ENCODE results near the gene HTT. TPM values are rescaled to one million over a fixed set of nuclear protein-coding genes. Genes with fewer than 3 reads are reported as not detected.
A peak's percentile ranks its signal among the peaks of the same experiment; 100 is the strongest.

Gene HTT
- total and polyA plus RNA-seq, 2 of the 13 experiments (the other 11 are each of a cell fraction or from before 2014, with no cell fraction given): 17.5 to 19.5 TPM

DNA sequence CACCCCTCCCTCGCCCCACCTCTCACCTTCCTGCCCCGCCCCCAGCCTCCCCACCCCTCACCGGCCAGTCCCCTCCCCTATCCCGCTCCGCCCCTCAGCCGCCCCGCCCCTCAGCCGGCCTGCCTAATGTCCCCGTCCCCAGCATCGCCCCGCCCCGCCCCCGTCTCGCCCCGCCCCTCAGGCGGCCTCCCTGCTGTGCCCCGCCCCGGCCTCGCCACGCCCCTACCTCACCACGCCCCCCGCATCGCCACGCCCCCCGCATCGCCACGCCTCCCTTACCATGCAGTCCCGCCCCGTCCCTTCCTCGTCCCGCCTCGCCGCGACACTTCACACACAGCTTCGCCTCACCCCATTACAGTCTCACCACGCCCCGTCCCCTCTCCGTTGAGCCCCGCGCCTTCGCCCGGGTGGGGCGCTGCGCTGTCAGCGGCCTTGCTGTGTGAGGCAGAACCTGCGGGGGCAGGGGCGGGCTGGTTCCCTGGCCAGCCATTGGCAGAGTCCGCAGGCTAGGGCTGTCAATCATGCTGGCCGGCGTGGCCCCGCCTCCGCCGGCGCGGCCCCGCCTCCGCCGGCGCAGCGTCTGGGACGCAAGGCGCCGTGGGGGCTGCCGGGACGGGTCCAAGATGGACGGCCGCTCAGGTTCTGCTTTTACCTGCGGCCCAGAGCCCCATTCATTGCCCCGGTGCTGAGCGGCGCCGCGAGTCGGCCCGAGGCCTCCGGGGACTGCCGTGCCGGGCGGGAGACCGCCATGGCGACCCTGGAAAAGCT, at the start of gene HTT, which contains the start of gene HTT-AS (continued):
- TF ChIP-seq, protein P1, sequence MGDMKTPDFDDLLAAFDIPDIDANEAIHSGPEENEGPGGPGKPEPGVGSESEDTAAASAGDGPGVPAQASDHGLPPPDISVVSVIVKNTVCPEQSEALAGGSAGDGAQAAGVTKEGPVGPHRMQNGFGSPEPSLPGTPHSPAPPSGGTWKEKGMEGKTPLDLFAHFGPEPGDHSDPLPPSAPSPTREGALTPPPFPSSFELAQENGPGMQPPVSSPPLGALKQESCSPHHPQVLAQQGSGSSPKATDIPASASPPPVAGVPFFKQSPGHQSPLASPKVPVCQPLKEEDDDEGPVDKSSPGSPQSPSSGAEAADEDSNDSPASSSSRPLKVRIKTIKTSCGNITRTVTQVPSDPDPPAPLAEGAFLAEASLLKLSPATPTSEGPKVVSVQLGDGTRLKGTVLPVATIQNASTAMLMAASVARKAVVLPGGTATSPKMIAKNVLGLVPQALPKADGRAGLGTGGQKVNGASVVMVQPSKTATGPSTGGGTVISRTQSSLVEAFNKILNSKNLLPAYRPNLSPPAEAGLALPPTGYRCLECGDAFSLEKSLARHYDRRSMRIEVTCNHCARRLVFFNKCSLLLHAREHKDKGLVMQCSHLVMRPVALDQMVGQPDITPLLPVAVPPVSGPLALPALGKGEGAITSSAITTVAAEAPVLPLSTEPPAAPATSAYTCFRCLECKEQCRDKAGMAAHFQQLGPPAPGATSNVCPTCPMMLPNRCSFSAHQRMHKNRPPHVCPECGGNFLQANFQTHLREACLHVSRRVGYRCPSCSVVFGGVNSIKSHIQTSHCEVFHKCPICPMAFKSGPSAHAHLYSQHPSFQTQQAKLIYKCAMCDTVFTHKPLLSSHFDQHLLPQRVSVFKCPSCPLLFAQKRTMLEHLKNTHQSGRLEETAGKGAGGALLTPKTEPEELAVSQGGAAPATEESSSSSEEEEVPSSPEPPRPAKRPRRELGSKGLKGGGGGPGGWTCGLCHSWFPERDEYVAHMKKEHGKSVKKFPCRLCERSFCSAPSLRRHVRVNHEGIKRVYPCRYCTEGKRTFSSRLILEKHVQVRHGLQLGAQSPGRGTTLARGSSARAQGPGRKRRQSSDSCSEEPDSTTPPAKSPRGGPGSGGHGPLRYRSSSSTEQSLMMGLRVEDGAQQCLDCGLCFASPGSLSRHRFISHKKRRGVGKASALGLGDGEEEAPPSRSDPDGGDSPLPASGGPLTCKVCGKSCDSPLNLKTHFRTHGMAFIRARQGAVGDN (CRISPR knock-in tag; IDR thresholded peaks at IDR 0.05): peak; percentile 50
- TF ChIP-seq ZSCAN29 (CRISPR knock-in tag; conservative IDR thresholded peaks at IDR 0.05) (no peak), KLF6 (CRISPR knock-in tag; IDR thresholded peaks at IDR 0.05) (0 out of 2 replicates have a peak, but pooled peaks have one; percentile 27), SAP130 (CRISPR knock-in tag; IDR thresholded peaks at IDR 0.05; ENCODE audit: low read depth) (peak; percentile 55), RFXANK (CRISPR knock-in tag; IDR thresholded peaks at IDR 0.05) (no peak), RBFOX2 (IDR thresholded peaks at IDR 0.05; ENCODE audit: low read depth, low read length) (peak; percentile 87), SMAD3 (CRISPR knock-in tag; IDR thresholded peaks at IDR 0.05) (0 out of 2 replicates have a peak, but pooled peaks have one; percentile 42), CREB1 (IDR thresholded peaks at IDR 0.05) (peak; percentile 70; the same call in 1 of the 2 replicates), CREB1 (CRISPR knock-in tag; IDR thresholded peaks at IDR 0.05) (no peak), ATF7-NPFF (CRISPR knock-in tag; IDR thresholded peaks at IDR 0.05; ENCODE audit: low read depth) (0 out of 2 replicates have a peak, but pooled peaks have one; percentile 36), ZNF451 (CRISPR knock-in tag; IDR thresholded peaks at IDR 0.05) (no peak; the same call in 1 of the 2 replicates), YY1 (IDR thresholded peaks at IDR 0.05; ENCODE audit: insufficient read depth, insufficient replicate concordance, low read depth, low read length) (peak; percentile 94), ZNF883 (CRISPR knock-in tag; IDR thresholded peaks at IDR 0.05; ENCODE audit: not compliant biosample characterization) (no peak), CHCHD3 (CRISPR knock-in tag; IDR thresholded peaks at IDR 0.05) (no peak), ZNF674 (CRISPR knock-in tag; IDR thresholded peaks at IDR 0.05; ENCODE audit: low read depth) (no peak), ETV5 (CRISPR knock-in tag; IDR thresholded peaks at IDR 0.05; ENCODE audit: borderline replicate concordance) (0 out of 2 replicates have a peak, but pooled peaks have one; percentile 9), ZSCAN12 (CRISPR knock-in tag; IDR thresholded peaks at IDR 0.05) (no peak), ZNF30 (CRISPR knock-in tag; IDR thresholded peaks at IDR 0.05) (no peak)
- TF ChIP-seq, protein P2, sequence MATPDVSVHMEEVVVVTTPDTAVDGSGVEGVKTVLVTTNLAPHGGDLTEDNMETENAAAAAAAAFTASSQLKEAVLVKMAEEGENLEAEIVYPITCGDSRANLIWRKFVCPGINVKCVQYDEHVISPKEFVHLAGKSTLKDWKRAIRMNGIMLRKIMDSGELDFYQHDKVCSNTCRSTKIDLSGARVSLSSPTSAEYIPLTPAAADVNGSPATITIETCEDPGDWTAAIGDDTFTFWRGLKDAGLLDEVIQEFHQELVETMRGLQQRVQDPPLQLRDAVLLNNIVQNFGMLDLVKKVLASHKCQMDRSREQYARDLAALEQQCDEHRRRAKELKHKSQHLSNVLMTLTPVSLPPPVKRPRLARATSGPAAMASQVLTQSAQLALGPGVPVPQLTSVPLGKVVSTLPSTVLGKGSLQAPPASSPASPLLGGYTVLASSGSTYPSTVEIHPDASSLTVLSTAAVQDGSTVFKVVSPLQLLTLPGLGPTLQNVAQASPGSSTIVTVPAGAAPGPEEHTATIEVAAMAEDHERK (CRISPR knock-in tag; IDR thresholded peaks at IDR 0.05; ENCODE audit: low read depth): peak; percentile 81
- TF ChIP-seq, protein P3, sequence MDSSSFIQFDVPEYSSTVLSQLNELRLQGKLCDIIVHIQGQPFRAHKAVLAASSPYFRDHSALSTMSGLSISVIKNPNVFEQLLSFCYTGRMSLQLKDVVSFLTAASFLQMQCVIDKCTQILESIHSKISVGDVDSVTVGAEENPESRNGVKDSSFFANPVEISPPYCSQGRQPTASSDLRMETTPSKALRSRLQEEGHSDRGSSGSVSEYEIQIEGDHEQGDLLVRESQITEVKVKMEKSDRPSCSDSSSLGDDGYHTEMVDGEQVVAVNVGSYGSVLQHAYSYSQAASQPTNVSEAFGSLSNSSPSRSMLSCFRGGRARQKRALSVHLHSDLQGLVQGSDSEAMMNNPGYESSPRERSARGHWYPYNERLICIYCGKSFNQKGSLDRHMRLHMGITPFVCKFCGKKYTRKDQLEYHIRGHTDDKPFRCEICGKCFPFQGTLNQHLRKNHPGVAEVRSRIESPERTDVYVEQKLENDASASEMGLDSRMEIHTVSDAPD (CRISPR knock-in tag; IDR thresholded peaks at IDR 0.05): peak; percentile 57; the same call in 1 of the 2 replicates
- TF ChIP-seq, protein P4, sequence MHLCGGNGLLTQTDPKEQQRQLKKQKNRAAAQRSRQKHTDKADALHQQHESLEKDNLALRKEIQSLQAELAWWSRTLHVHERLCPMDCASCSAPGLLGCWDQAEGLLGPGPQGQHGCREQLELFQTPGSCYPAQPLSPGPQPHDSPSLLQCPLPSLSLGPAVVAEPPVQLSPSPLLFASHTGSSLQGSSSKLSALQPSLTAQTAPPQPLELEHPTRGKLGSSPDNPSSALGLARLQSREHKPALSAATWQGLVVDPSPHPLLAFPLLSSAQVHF (CRISPR knock-in tag; IDR thresholded peaks at IDR 0.05): peak; percentile 63

Measured in HepG2 (cell line).